A549 (cell line): Measurements from ENCODE around the gene BOD1L1.

Source experiments
- CTCF ChIP-seq: fragments of >200 bp; sonication (Bioruptor Twin); formaldehyde crosslinking; IDR thresholded peaks from 3 replicates; pipeline ENCODE4 v1.5.1; 2016
- EP300 ChIP-seq, 2 experiments: fragments of >200 bp; sonication (Bioruptor Twin); formaldehyde crosslinking; IDR thresholded peaks; 2 replicates in 1 of 2; 3 replicates in 1 of 2; pipeline ENCODE4 v1.6.1; 2016 to 2017

DNA sequence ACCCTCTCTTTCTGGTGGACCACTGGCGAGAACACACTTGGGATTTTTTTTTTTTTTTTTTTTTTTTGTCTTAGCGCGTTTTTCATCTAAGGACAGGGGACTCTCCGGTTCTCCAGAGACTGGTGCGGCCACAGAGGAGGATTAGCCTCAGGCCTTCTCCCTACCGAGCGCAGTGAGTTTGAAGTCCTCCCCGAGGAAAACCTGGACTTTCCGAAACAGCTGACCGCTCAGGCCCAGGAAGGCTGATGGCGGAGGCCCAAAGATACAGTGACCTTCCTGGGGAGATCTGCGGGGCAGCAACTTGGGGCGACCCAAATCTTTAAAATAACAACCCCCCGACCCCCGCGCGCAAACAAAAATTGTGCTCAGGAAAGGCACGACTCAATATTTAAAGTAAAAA lies 92.4 kb downstream of the BOD1L1 start:
- no peak for TF ChIP-seq CTCF
- TF ChIP-seq EP300 (IDR thresholded peaks at IDR 0.05) = no peak
